Neural progenitor cell (in vitro differentiated cells): Measurements from ENCODE around the gene LRP1B.

ENCODE experiments used
- EZH2 ChIP-seq: fragments of 200-600 bp; sonication (generic); IDR thresholded peaks from 2 replicates; pipeline ENCODE4 v1.6.1; 2017; ENCODE audit warnings: antibody characterized with exemption, mild to moderate bottlenecking, moderate library complexity
- TF ChIP-seq, protein P1 (sequence below): fragments of 200-600 bp; sonication (generic); IDR thresholded peaks from 2 replicates; pipeline ENCODE4 v1.5.1; 2017; ENCODE audit warnings: antibody characterized with exemption, mild to moderate bottlenecking

DNA sequence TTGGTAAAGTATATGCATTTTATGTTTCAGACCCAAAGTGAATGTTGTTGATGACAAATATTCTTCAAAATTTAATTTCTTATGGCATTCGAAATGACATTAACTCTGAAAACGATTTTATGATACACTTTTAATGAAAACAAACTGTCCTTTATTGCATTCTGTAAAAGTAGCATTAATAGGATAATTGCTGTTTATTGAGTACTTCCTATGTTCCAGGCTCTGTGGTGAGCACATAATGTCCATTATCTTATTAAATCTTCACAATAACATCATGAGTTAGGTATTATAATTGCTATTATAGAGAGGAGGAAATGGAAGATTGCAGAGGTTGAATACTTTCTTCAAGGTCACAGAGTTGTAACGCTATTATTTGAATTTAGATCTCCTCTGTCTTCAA, 638.0 kb downstream of the LRP1B start:
- TF ChIP-seq, protein P1, sequence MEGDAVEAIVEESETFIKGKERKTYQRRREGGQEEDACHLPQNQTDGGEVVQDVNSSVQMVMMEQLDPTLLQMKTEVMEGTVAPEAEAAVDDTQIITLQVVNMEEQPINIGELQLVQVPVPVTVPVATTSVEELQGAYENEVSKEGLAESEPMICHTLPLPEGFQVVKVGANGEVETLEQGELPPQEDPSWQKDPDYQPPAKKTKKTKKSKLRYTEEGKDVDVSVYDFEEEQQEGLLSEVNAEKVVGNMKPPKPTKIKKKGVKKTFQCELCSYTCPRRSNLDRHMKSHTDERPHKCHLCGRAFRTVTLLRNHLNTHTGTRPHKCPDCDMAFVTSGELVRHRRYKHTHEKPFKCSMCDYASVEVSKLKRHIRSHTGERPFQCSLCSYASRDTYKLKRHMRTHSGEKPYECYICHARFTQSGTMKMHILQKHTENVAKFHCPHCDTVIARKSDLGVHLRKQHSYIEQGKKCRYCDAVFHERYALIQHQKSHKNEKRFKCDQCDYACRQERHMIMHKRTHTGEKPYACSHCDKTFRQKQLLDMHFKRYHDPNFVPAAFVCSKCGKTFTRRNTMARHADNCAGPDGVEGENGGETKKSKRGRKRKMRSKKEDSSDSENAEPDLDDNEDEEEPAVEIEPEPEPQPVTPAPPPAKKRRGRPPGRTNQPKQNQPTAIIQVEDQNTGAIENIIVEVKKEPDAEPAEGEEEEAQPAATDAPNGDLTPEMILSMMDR: no peak
- TF ChIP-seq EZH2: no peak
